ENCODE measurements around the gene AKAP13.
"Not testable (repeated sequence)": the region's sequence is repeated elsewhere in the genome, so short reads cannot be mapped to it uniquely, and the experiment has no call there.

Gene AKAP13

DNA sequence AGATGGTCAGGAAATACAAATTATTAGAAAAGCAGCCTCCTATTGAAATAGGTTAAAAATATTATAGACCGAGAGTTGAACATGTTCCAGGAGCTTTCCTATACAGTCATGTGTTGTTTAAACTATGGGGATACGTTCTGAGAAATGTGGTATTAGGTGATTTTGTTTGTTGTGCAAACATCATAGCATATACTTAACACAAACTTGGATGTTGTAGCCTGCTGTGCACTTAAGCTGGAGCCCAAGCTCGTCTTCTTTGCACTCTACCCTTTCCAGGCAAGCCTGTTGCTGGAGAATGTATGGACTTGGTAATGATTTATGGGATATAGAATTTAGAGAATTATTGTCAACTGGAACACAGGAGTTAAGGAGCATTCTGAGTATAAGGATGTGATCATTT lies 140.2 kb downstream of the AKAP13 start:
- ATAC-seq (ENCODE audit: low read depth), result no peak
- Mint-ChIP-seq H3K27ac (peak overlapping the region; percentile 70), H3K9me3 (no peaks in the 10 kb centered on the region), H3K4me1 (peaks cover 44% of the 10 kb centered on the region), H3K27me3 (no peaks in the 10 kb centered on the region), H3K4me3 (no peak overlapping the region), H3K36me3 (peaks cover 20% of the 10 kb centered on the region)
- DNase-seq (ENCODE audit: low spot score in 2 of 2), result no peak

DNA sequence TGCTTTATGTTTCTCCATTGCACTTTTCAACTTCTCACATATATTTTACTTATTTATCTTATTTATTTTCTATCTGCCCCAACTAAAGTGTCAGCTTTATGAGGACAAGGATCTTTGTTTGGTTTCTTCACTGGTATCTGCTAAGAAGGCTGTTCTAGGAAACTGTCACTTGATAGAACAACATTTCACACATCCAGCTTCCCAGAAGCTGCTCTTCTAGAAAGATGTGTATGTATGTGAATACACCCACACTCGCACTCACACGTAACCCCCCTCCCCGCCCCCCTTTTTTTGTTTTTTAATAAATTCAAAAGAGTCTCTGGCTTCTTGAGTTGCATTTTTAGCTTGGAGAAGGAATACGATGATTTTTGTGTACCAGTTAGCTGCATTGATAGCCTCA lies 143.1 kb downstream of the AKAP13 start:
- peaks cover 39% of the 10 kb centered on the region for H3K4me1 Mint-ChIP-seq
- H3K36me3 Mint-ChIP-seq, result peaks cover 19% of the 10 kb centered on the region
- H3K4me3 Mint-ChIP-seq, result no peak overlapping the region
- peak overlapping the region; percentile 55 for H3K27ac Mint-ChIP-seq
- ATAC-seq (ENCODE audit: low read depth) (no peak), DNase-seq (ENCODE audit: low spot score in 2 of 2) (no peak)
- no peaks in the 10 kb centered on the region for H3K27me3 Mint-ChIP-seq
- no peaks in the 10 kb centered on the region for H3K9me3 Mint-ChIP-seq

GRCh38 chr15:85525755-85526154 lies 145.4 kb downstream of the AKAP13 start:
- Mint-ChIP-seq H3K4me3 (no peak overlapping the region), H3K9me3 (no peaks in the 10 kb centered on the region), H3K27me3 (no peaks in the 10 kb centered on the region), H3K27ac (peak overlapping the region; percentile 79), H3K4me1 (peaks cover 42% of the 10 kb centered on the region), H3K36me3 (peaks cover 23% of the 10 kb centered on the region)
- no peak for ATAC-seq (ENCODE audit: low read depth)
- DNase-seq (ENCODE audit: low spot score in 2 of 2), result no peak

DNA sequence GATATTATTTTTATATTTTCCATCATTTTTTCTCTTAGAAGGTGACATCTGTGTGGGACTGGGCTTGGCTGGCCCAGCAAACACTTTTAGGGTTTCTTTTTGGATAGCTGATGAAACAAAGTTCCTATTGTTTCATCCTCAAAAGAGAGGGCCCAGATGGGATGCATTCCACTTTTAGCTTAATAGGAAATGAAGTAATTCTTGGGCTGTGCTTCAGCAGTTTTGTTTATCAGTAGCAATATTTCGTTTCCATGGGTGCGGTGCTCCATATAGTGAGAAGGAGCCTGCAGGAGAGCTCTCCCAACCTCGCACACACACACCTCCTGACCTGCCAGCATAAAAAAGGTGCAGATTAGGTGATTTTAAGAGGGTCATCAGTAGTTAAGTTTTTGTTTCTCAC lies 147.5 kb downstream of the AKAP13 start:
- Mint-ChIP-seq H3K36me3 (peaks cover 18% of the 10 kb centered on the region), H3K9me3 (no peaks in the 10 kb centered on the region)

DNA sequence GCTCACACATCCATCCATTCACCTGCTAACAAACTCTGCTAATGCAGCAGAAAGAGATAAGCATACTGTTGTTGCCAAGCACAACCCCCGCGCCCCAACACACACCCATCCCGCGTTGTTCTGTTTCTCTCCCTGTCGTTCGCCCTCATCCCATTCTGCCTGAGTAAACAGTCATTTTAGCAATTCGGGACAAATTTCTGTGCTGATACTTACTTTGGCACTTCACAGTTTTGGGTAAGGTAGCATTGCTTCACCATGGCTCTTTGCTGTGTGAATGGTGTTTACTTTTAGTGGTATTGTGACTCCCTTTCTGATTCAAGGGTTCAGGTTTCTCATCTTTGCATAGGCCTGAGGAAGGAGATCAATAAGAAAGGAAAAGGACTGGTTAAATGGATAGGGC lies 149.7 kb downstream of the AKAP13 start:
- Mint-ChIP-seq H3K4me1 (peaks cover 52% of the 10 kb centered on the region), H3K36me3 (peaks cover 12% of the 10 kb centered on the region), H3K4me3 (no peak overlapping the region), H3K9me3 (no peaks in the 10 kb centered on the region), H3K27ac (peak overlapping the region; percentile 92), H3K27me3 (no peaks in the 10 kb centered on the region)
- DNase-seq (ENCODE audit: low spot score in 2 of 2) (no peak), ATAC-seq (ENCODE audit: low read depth) (no peak)

More for the DNA sequence above, 147.5 kb downstream of the AKAP13 start:
- H3K27ac Mint-ChIP-seq, result peak overlapping the region; percentile 38
- DNase-seq (ENCODE audit: low spot score in 2 of 2), result no peak
- no peaks in the 10 kb centered on the region for H3K27me3 Mint-ChIP-seq
- peaks cover 48% of the 10 kb centered on the region for H3K4me1 Mint-ChIP-seq
- H3K4me3 Mint-ChIP-seq, result no peak overlapping the region
- no peak for ATAC-seq (ENCODE audit: low read depth)

GRCh38 chr15:85531083-85531482 lies 150.7 kb downstream of the AKAP13 start:
- Mint-ChIP-seq H3K4me3 (no peak overlapping the region), H3K27me3 (no peaks in the 10 kb centered on the region), H3K4me1 (peaks cover 52% of the 10 kb centered on the region), H3K9me3 (no peaks in the 10 kb centered on the region), H3K36me3 (peaks cover 14% of the 10 kb centered on the region), H3K27ac (peak overlapping the region; percentile 92)
- DNase-seq (ENCODE audit: low spot score in 2 of 2) (no peak), ATAC-seq (ENCODE audit: low read depth) (no peak)

DNA sequence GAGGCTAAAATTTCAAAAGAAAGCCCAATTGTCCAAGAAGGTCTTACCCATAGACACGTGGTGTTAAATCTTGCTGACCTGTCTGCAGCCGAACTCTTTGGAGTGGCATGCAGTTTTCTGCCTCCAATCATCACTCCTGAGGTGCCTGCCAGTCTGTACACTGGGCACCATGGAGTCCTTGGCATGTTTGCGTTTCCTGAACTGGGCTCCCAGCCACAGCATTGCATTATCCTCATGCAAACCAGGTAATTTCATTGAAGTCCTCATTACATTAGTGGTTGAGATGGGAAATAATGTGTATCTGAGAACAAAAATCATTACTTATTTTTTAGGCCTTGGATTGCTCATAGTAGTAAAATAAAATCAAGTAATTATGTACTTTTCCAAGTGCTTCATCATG lies 152.3 kb downstream of the AKAP13 start:
- Mint-ChIP-seq H3K36me3 (peaks cover 13% of the 10 kb centered on the region), H3K4me1 (peaks cover 50% of the 10 kb centered on the region), H3K9me3 (no peaks in the 10 kb centered on the region), H3K27me3 (no peaks in the 10 kb centered on the region), H3K4me3 (no peak overlapping the region), H3K27ac (peak overlapping the region; percentile 92)
- DNase-seq (ENCODE audit: low spot score in 2 of 2) (no peak), ATAC-seq (ENCODE audit: low read depth) (no peak)

- peak; percentile 77 for ATAC-seq (ENCODE audit: low read depth)
- Mint-ChIP-seq H3K4me1 (peaks cover 52% of the 10 kb centered on the region), H3K9me3 (no peaks in the 10 kb centered on the region), H3K27me3 (no peaks in the 10 kb centered on the region), H3K27ac (peak overlapping the region; percentile 92), H3K4me3 (peak overlapping the region; percentile 64), H3K36me3 (peaks cover 13% of the 10 kb centered on the region)
- DNase-seq (ENCODE audit: low spot score in 2 of 2), result peak in 1 of 2 donors; percentile 49
Observed at GRCh38 chr15:85534031-85534430, 153.6 kb downstream of the AKAP13 start.

GRCh38 chr15:85535533-85536330 lies 155.3 kb downstream of the AKAP13 start:
- Mint-ChIP-seq H3K4me3 (peak overlapping the region; percentile 77), H3K4me1 (peaks cover 61% of the 10 kb centered on the region), H3K27ac (peak overlapping the region; percentile 99)
- peak; percentile 59 for ATAC-seq (ENCODE audit: low read depth)
- not testable (repeated sequence) for H3K36me3 Mint-ChIP-seq, H3K27me3 Mint-ChIP-seq, H3K9me3 Mint-ChIP-seq
- DNase-seq (ENCODE audit: low spot score in 2 of 2), result peak in 1 of 2 donors; percentile 22

DNA sequence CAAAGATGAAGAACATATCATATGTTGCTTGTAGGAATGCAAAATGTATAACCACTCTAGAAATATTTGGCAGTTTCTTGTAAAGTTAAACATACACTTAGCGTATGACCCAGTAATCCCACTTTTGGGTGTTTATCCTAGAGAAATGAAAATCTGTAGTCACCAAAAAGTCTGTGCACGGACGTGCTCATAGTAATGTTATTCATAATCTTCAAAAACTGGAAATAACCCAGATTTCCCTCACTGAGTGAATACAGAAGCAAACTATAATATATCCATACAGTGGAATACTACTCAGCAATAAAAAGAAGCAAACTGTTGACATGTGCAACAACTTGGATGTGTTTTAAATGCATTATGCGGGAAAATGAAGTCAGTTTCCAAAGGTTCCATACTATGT lies 155.9 kb downstream of the AKAP13 start:
- Mint-ChIP-seq H3K27me3 (no peaks in the 10 kb centered on the region), H3K9me3 (no peaks in the 10 kb centered on the region), H3K4me3 (peak overlapping the region; percentile 77), H3K4me1 (peaks cover 64% of the 10 kb centered on the region), H3K27ac (peak overlapping the region; percentile 99), H3K36me3 (peaks cover 6% of the 10 kb centered on the region)
- no peak for ATAC-seq (ENCODE audit: low read depth)
- no peak for DNase-seq (ENCODE audit: low spot score in 2 of 2)

GRCh38 chr15:85539491-85539890 lies 159.1 kb downstream of the AKAP13 start:
- peak overlapping the region; percentile 52 for H3K27ac Mint-ChIP-seq
- peaks cover 6% of the 10 kb centered on the region for H3K36me3 Mint-ChIP-seq
- no peaks in the 10 kb centered on the region for H3K27me3 Mint-ChIP-seq
- DNase-seq (ENCODE audit: low spot score in 2 of 2), result no peak
- no peaks in the 10 kb centered on the region for H3K9me3 Mint-ChIP-seq
- H3K4me1 Mint-ChIP-seq, result peaks cover 64% of the 10 kb centered on the region
- peak overlapping the region; percentile 12 for H3K4me3 Mint-ChIP-seq
- ATAC-seq (ENCODE audit: low read depth), result peak; percentile 29

DNA sequence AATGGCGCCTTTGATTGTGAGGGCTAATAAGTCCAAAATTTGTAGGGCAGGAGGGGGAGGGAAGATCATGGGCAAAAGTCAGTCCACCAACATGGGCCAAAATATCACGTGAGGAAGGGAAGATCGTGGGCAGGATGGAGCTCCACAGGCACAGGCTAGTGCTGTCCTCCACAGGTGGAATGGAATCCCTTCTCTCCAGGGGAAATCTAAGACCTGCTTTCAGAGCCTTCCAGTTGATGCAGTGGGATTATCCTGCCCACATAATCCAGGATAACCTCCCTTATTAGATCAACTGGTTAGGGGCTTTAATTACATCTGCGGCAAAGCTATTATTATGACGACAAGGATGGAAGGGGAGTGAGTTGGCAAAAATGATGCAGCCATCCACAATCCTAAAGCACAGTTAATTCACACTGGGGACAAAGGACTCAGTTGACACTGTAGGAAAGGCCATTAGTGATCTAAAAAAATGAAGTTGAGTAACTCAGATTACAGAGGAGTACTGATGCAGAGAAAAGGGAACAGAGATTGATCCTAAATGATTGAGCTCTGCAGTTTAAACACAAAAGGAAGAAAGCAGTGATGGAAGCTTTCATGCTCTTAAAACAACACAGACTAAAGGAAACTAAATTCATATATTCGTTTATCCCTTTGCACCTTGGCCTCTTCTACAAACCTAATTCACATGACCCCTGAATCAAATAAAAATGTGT lies 159.8 kb downstream of the AKAP13 start:
- no peaks in the 10 kb centered on the region for H3K27me3 Mint-ChIP-seq
- no peaks in the 10 kb centered on the region for H3K9me3 Mint-ChIP-seq
- H3K36me3 Mint-ChIP-seq, result peaks cover 11% of the 10 kb centered on the region
- peak; percentile 34 for ATAC-seq (ENCODE audit: low read depth)
- H3K4me1 Mint-ChIP-seq, result peaks cover 61% of the 10 kb centered on the region
- DNase-seq (ENCODE audit: low spot score in 2 of 2), result no peak
- no peak overlapping the region for H3K4me3 Mint-ChIP-seq
- H3K27ac Mint-ChIP-seq, result peak overlapping the region; percentile 52

DNA sequence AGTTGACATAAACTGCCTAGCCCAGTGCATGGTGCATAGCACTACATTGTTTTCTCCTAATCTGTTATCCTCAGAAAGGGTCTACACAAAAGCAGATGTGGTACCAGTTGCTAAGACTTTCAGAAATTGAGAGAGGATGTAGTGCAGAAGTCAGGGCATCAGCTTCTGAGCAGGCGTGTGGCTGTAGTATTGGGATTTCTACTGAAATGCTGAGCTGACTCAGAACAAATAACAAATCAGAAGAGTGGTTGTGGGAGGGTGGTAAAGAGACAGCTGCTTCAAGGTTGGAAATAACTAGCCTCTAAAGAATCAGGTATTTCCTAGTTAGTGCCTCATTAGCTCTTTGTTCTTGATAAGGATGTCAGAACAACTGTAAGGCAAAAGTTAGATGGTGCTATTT lies 161.3 kb downstream of the AKAP13 start:
- Mint-ChIP-seq H3K27me3 (no peaks in the 10 kb centered on the region), H3K9me3 (no peaks in the 10 kb centered on the region), H3K4me1 (peaks cover 54% of the 10 kb centered on the region), H3K4me3 (no peak overlapping the region), H3K36me3 (peaks cover 15% of the 10 kb centered on the region), H3K27ac (peak overlapping the region; percentile 52)
- DNase-seq (ENCODE audit: low spot score in 2 of 2) (no peak), ATAC-seq (ENCODE audit: low read depth) (no peak)

- no peaks in the 10 kb centered on the region for H3K9me3 Mint-ChIP-seq
- H3K36me3 Mint-ChIP-seq, result peaks cover 19% of the 10 kb centered on the region
- H3K27me3 Mint-ChIP-seq, result no peaks in the 10 kb centered on the region
- DNase-seq (ENCODE audit: low spot score in 2 of 2), result no peak
- no peak for ATAC-seq (ENCODE audit: low read depth)
- H3K4me1 Mint-ChIP-seq, result peaks cover 54% of the 10 kb centered on the region
- peak overlapping the region; percentile 30 for H3K4me3 Mint-ChIP-seq
- peak overlapping the region; percentile 52 for H3K27ac Mint-ChIP-seq
Observed at GRCh38 chr15:85542488-85542887, 162.1 kb downstream of the AKAP13 start.

Measured in memory B cell (primary cell).